ENCODE measurements around the gene CDH4.

Gene CDH4

DNA sequence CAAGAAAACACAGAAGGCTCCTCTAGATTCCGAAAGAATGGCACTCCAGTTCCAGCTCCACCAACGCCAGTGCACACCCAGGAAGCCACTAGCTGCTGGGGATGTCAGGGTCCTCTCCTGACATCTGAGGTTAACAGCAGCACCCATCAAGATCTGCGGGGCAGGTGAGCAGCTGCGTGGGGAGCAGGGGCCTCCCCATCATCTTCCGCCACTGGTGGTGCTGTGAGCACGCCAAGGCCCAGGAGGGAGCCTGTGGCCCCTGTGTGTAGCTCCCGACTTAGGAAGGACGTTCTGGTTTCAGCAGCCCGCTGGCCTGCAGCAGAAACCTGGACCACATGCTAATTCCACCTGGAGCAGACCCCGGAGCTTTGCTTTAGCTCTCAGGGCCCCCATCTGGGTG lies 427.4 kb downstream of the CDH4 start:
- POLR2A ChIA-PET: no interaction called here
- Histone ChIP-seq H3K9me3 (ENCODE audit: control insufficient read depth, insufficient read depth, low read depth, low read length) (no peaks in the 10 kb centered on the region), H3K4me3 (ENCODE audit: low read depth, low read length) (no peak overlapping the region), H3K36me3 (ENCODE audit: control insufficient read depth in 2 of 2, insufficient read depth in 1 of 2, low read length in 2 of 2) (no peaks in the 10 kb centered on the region), H3K27ac (ENCODE audit: extremely low read depth, low read depth, low read length) (no peak overlapping the region), H3K4me1 (ENCODE audit: control insufficient read depth, insufficient read depth, low read length) (no peaks in the 10 kb centered on the region)
- CTCF ChIA-PET: no interaction called here
- TF ChIP-seq FEZF1 (tag by site-specific recombination; IDR thresholded peaks at IDR 0.05) (no peak), ZNF518A (tag by site-specific recombination; conservative IDR thresholded peaks at IDR 0.05; ENCODE audit: low read depth) (no peak), HOXA7 (CRISPR knock-in tag; IDR thresholded peaks at IDR 0.05; ENCODE audit: borderline replicate concordance) (no peak), ZNF707 (tag by site-specific recombination; IDR thresholded peaks at IDR 0.05) (no peak), KLF16 (tag by site-specific recombination; IDR thresholded peaks at IDR 0.05) (no peak), ZNF792 (tag by site-specific recombination; IDR thresholded peaks at IDR 0.05) (no peak), ZNF530 (tag by site-specific recombination; IDR thresholded peaks at IDR 0.05; ENCODE audit: low read depth) (no peak), PATZ1 (tag by site-specific recombination; IDR thresholded peaks at IDR 0.05) (no peak), PRDM1 (tag by site-specific recombination; IDR thresholded peaks at IDR 0.05) (no peak), SCRT1 (tag by site-specific recombination; IDR thresholded peaks at IDR 0.05; ENCODE audit: borderline replicate concordance) (no peak), ZNF785 (tag by site-specific recombination; IDR thresholded peaks at IDR 0.05) (no peak), ZNF426 (tag by site-specific recombination; IDR thresholded peaks at IDR 0.05) (no peak), ZNF112 (tag by site-specific recombination; IDR thresholded peaks at IDR 0.05) (no peak), ZNF132 (tag by site-specific recombination; IDR thresholded peaks at IDR 0.05; ENCODE audit: borderline replicate concordance) (no peak), ZNF24 (tag by site-specific recombination; IDR thresholded peaks at IDR 0.05) (no peak), ZSCAN16 (tag by site-specific recombination; IDR thresholded peaks at IDR 0.05) (no peak), KLF7 (tag by site-specific recombination; IDR thresholded peaks at IDR 0.05; ENCODE audit: borderline replicate concordance) (no peak), ZNF514 (tag by site-specific recombination; IDR thresholded peaks at IDR 0.05) (no peak), MZF1 (tag by site-specific recombination; IDR thresholded peaks at IDR 0.05; ENCODE audit: borderline replicate concordance) (no peak), GFI1B (tag by site-specific recombination; IDR thresholded peaks at IDR 0.05) (no peak)

DNA sequence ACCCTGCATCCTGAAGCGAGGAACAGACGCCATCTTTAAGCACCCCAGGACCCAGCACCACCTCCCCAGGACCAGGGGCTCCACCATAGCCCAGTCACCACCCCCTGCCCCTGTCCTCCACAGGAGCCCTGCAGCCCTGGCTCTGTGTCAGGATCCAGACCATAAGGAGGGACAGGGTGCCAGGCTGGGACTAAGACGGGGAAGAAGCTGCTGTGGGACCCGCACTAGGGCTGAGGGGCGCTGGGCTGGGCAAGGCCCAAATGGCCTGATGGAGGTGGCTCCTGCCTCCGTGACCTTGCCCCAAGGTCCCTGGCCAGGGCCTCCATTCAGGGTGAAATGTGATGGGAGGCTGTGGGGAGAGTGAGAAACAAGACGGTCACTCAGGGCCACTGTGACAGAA lies 428.0 kb downstream of the CDH4 start:
- CTCF ChIA-PET: interaction anchor here (1.0 kb wide), 1 partner anchor 15 kb away, joined by 3 read pairs; no protein-coding TSS in a partner anchor
- Histone ChIP-seq H3K27ac (ENCODE audit: extremely low read depth, low read depth, low read length) (no peak overlapping the region), H3K36me3 (ENCODE audit: control insufficient read depth in 2 of 2, insufficient read depth in 1 of 2, low read length in 2 of 2) (no peaks in the 10 kb centered on the region), H3K4me1 (ENCODE audit: control insufficient read depth, insufficient read depth, low read length) (no peaks in the 10 kb centered on the region), H3K9me3 (ENCODE audit: control insufficient read depth, insufficient read depth, low read depth, low read length) (no peaks in the 10 kb centered on the region), H3K4me3 (ENCODE audit: low read depth, low read length) (no peak overlapping the region)
- POLR2A ChIA-PET: no interaction called here
- TF ChIP-seq ZFHX2 (tag by site-specific recombination; conservative IDR thresholded peaks at IDR 0.05): no peak
